Astrocyte (in vitro differentiated cells and primary cell): ENCODE results near the gene HBB. TPM values are rescaled to one million over a fixed set of nuclear protein-coding genes. Genes with fewer than 3 reads are reported as not detected.

ENCODE experiments used
- DNase-seq: peaks from one replicate; pipeline ENCODE4 v3.0.0-alpha.2; 2010; ENCODE audit warnings: low read depth
- FAIRE-seq: peaks from 2 replicates; lab custom pipeline; 2011; peaks lifted over from hg19 to GRCh38; lab: Jason Lieb, UNC
- H2AFZ ChIP-seq: 2 replicates; pipeline ENCODE4 v1.6.0; 2012; ENCODE audit warnings: low read depth, low read length, inconsistent platforms
- H3K27ac ChIP-seq: 2 replicates; pipeline ENCODE4 v1.5.1; 2011; ENCODE audit warnings: low read depth, low read length, inconsistent platforms
- H3K27me3 ChIP-seq: 2 replicates; pipeline ENCODE4 v1.6.0; 2011; ENCODE audit warnings: low read length, inconsistent platforms; ENCODE audit not compliant: insufficient read depth
- H3K36me3 ChIP-seq: 2 replicates; pipeline ENCODE4 v1.5.1; 2011; ENCODE audit warnings: low read length, inconsistent platforms; ENCODE audit not compliant: insufficient read depth
- H3K4me1 ChIP-seq: 2 replicates; pipeline ENCODE4 v1.5.1; 2011; ENCODE audit warnings: low read length, inconsistent platforms; ENCODE audit not compliant: insufficient read depth
- H3K4me2 ChIP-seq: 2 replicates; pipeline ENCODE4 v1.6.0; 2012; ENCODE audit warnings: low read length, inconsistent platforms
- H3K4me3 ChIP-seq: 2 replicates; pipeline ENCODE4 v1.5.1; 2011; ENCODE audit warnings: low read depth, mild to moderate bottlenecking, low read length, inconsistent platforms; ENCODE audit not compliant: insufficient read depth
- H3K79me2 ChIP-seq: 2 replicates; pipeline ENCODE4 v1.6.0; 2012; ENCODE audit warnings: mild to moderate bottlenecking, low read length, inconsistent platforms; ENCODE audit not compliant: insufficient read depth
- H3K9ac ChIP-seq: 2 replicates; pipeline ENCODE4 v1.6.0; 2012; ENCODE audit warnings: mild to moderate bottlenecking, low read length, inconsistent platforms
- H3K9me3 ChIP-seq: 2 replicates; pipeline ENCODE4 v1.5.1; 2012; ENCODE audit warnings: low read depth, mild to moderate bottlenecking, low read length, inconsistent platforms; ENCODE audit not compliant: insufficient read depth
- H4K20me1 ChIP-seq: 2 replicates; pipeline ENCODE4 v1.6.0; 2012; ENCODE audit warnings: low read length, inconsistent platforms; ENCODE audit not compliant: insufficient read depth
- H3K27ac Mint-ChIP-seq: one replicate; pipeline ENCODE4 v1.8.0; 2021; ENCODE audit warnings: mild to moderate bottlenecking, mixed read lengths; ENCODE audit not compliant: unreplicated experiment
- H3K27me3 Mint-ChIP-seq: one replicate; pipeline ENCODE4 v1.8.0; 2021; ENCODE audit warnings: low read depth, mixed read lengths; ENCODE audit not compliant: unreplicated experiment
- H3K36me3 Mint-ChIP-seq: one replicate; pipeline ENCODE4 v1.8.0; 2021; ENCODE audit warnings: low read depth, mixed read lengths; ENCODE audit not compliant: unreplicated experiment
- H3K4me1 Mint-ChIP-seq: one replicate; pipeline ENCODE4 v1.8.0; 2021; ENCODE audit warnings: low read depth, mixed read lengths; ENCODE audit not compliant: unreplicated experiment
- H3K4me3 Mint-ChIP-seq: one replicate; pipeline ENCODE4 v1.8.0; 2021; ENCODE audit warnings: mild to moderate bottlenecking, moderate library complexity, mixed read lengths; ENCODE audit not compliant: unreplicated experiment
- H3K9me3 Mint-ChIP-seq: one replicate; pipeline ENCODE4 v1.8.0; 2021; ENCODE audit warnings: mild to moderate bottlenecking, mixed read lengths; ENCODE audit not compliant: unreplicated experiment
- EZH2 ChIP-seq: IDR thresholded peaks from 2 replicates; pipeline ENCODE4 v1.6.1; 2012; ENCODE audit warnings: mild to moderate bottlenecking, low read length, inconsistent platforms; ENCODE audit not compliant: insufficient read depth
- total RNA-seq: library from RNA; stranded (reverse); gene quantifications from 2 replicates; pipeline ENCODE4 v1.2.1, GENCODE V29; 2021
- TF ChIP-seq, protein P1 (sequence below): IDR thresholded peaks from 2 replicates; pipeline ENCODE4 v1.5.1; 2011; ENCODE audit warnings: low read depth, mild to moderate bottlenecking, inconsistent platforms, low read length, moderate library complexity; ENCODE audit not compliant: insufficient read depth

Gene HBB
- total RNA-seq, 1 donor from 2014 or later = not detected

DNA sequence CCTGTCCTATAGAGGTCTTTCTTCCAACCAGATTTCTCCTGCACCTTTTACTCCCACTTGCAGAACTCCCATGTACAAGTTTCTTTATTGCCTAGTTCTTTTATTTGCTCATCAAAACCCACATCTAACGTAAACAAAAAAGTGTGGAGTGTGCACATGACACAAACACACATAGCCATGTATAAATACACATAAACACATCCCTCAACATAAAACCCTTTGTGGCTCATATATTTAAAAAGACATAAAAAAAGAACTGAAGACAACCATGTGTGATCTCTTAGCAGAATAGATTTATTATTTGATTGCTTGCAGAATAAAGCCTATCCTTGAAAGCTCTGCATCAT, 26.0 kb upstream of the HBB start:
- no peaks in the 10 kb centered on the region for H4K20me1 ChIP-seq
- FAIRE-seq (no peak), DNase-seq (no peak)
- Mint-ChIP-seq H3K4me3 (no peak overlapping the region), H3K4me1 (no peaks in the 10 kb centered on the region), H3K27me3 (peaks cover 4% of the 10 kb centered on the region), H3K36me3 (no peaks in the 10 kb centered on the region), H3K9me3 (peaks cover 5% of the 10 kb centered on the region), H3K27ac (no peak overlapping the region)
- H3K79me2 ChIP-seq = no peaks in the 10 kb centered on the region
- no peak overlapping the region for H3K4me2 ChIP-seq
- no peak overlapping the region for H3K27ac ChIP-seq
- H3K9ac ChIP-seq = no peak overlapping the region
- no peaks in the 10 kb centered on the region for H3K4me1 ChIP-seq
- H3K4me3 ChIP-seq = no peak overlapping the region
- no peak overlapping the region for H2AFZ ChIP-seq
- H3K36me3 ChIP-seq = no peaks in the 10 kb centered on the region
- TF ChIP-seq EZH2 = no peak
- TF ChIP-seq, protein P1, sequence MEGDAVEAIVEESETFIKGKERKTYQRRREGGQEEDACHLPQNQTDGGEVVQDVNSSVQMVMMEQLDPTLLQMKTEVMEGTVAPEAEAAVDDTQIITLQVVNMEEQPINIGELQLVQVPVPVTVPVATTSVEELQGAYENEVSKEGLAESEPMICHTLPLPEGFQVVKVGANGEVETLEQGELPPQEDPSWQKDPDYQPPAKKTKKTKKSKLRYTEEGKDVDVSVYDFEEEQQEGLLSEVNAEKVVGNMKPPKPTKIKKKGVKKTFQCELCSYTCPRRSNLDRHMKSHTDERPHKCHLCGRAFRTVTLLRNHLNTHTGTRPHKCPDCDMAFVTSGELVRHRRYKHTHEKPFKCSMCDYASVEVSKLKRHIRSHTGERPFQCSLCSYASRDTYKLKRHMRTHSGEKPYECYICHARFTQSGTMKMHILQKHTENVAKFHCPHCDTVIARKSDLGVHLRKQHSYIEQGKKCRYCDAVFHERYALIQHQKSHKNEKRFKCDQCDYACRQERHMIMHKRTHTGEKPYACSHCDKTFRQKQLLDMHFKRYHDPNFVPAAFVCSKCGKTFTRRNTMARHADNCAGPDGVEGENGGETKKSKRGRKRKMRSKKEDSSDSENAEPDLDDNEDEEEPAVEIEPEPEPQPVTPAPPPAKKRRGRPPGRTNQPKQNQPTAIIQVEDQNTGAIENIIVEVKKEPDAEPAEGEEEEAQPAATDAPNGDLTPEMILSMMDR = no peak
- H3K9me3 ChIP-seq = no peaks in the 10 kb centered on the region
- no peaks in the 10 kb centered on the region for H3K27me3 ChIP-seq

DNA sequence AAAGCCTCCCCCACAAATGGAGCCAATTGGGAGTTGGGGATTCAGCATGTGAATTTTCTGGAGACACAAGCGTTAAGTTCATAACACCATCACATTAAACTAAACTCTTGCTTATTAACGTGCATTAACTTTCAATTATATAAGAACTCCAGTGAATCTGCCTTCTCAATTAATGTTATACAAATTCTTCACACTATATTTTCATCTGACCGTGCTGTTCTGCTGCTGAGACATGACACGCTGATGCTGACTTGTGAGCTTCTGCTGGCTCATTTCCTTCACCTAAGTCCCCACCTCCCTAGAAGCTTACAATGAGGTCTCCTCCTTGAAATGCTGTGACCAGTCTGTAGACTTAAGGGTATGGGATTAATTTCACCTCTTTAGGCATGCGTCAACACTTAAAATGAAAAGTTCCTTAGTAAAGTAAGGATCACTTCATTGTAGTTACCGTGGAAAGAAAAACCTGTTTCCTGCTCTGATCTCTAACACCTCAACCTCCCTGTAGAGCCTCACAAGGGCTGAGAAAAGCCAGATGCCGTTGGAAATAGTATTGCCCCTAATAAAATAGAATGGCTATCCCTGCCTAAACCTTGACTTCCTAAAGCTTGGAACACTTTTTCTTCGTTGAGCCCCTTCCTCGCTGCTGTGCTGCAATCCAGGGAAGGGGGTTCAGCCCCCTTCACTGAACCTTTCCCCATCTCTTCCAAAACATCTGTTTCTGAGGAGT, 25.5 kb upstream of the HBB start:
- Histone ChIP-seq H3K9me3 (no peaks in the 10 kb centered on the region), H3K36me3 (no peaks in the 10 kb centered on the region), H4K20me1 (no peaks in the 10 kb centered on the region), H3K4me2 (no peak overlapping the region), H3K9ac (no peak overlapping the region), H3K4me3 (no peak overlapping the region), H3K4me1 (no peaks in the 10 kb centered on the region), H3K27me3 (no peaks in the 10 kb centered on the region), H3K27ac (no peak overlapping the region), H3K79me2 (no peaks in the 10 kb centered on the region), H2AFZ (no peak overlapping the region)
- H3K27ac Mint-ChIP-seq = no peak overlapping the region
- DNase-seq (no peak), FAIRE-seq (no peak)
- H3K36me3 Mint-ChIP-seq = no peaks in the 10 kb centered on the region
- peaks cover 5% of the 10 kb centered on the region for H3K9me3 Mint-ChIP-seq
- H3K4me3 Mint-ChIP-seq = no peak overlapping the region
- TF ChIP-seq EZH2 = no peak
- TF ChIP-seq, protein P1 = no peak
- H3K4me1 Mint-ChIP-seq = peaks cover 3% of the 10 kb centered on the region
- peaks cover 4% of the 10 kb centered on the region for H3K27me3 Mint-ChIP-seq

DNA sequence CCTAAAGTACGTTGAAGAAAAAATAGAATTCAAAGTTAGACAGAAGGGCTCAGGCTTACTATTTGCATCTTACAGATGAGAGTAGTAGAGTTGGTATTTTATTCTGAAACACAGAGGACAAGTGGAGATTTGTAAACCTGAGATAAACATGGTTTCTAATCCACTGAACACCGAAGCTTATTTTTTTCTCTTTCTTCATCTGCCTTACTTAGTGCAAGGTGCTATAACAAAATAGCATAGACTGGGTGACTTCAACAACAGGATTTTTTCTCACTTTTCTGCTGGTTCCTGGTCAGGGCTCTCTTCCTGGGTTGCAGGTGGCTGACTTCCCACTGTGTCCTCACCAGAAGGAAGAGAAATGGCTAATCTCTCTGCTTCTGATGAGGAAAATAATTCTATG, 24.9 kb upstream of the HBB start:
- Histone ChIP-seq H3K27ac (no peak overlapping the region), H3K9me3 (no peaks in the 10 kb centered on the region), H3K36me3 (no peaks in the 10 kb centered on the region), H2AFZ (no peak overlapping the region), H3K4me3 (no peak overlapping the region), H3K4me1 (no peaks in the 10 kb centered on the region), H3K4me2 (no peak overlapping the region), H3K27me3 (no peaks in the 10 kb centered on the region), H3K9ac (no peak overlapping the region), H4K20me1 (no peaks in the 10 kb centered on the region), H3K79me2 (no peaks in the 10 kb centered on the region)
- Mint-ChIP-seq H3K27me3 (peaks cover 4% of the 10 kb centered on the region), H3K27ac (no peak overlapping the region), H3K9me3 (peaks cover 5% of the 10 kb centered on the region), H3K36me3 (no peaks in the 10 kb centered on the region), H3K4me3 (no peak overlapping the region), H3K4me1 (peaks cover 9% of the 10 kb centered on the region)
- DNase-seq (no peak), FAIRE-seq (no peak)
- TF ChIP-seq, protein P1 = no peak
- no peak for TF ChIP-seq EZH2
